KMS-11 (cell line): Measurements from ENCODE around the gene KLRF1.

Experiments
- H2AFZ ChIP-seq: fragments of 200-600 bp; sonication (generic); 2 replicates; pipeline ENCODE4 v1.6.1; 2016; ENCODE audit warnings: antibody characterized with exemption, mixed run types, low read depth
- H3K27ac ChIP-seq: fragments of 200-600 bp; sonication (generic); 2 replicates; pipeline ENCODE4 v1.6.1; 2016; ENCODE audit warnings: mild to moderate bottlenecking, mixed run types
- H3K27me3 ChIP-seq: fragments of 200-600 bp; sonication (generic); 2 replicates; pipeline ENCODE4 v1.6.1; 2017; ENCODE audit warnings: mild to moderate bottlenecking, low read depth, mixed run types, moderate library complexity; ENCODE audit not compliant: insufficient read depth
- H3K36me3 ChIP-seq: fragments of 200-600 bp; sonication (generic); 2 replicates; pipeline ENCODE4 v1.6.1; 2017; ENCODE audit warnings: mild to moderate bottlenecking, mixed run types; ENCODE audit not compliant: insufficient read depth
- H3K4me1 ChIP-seq: fragments of 200-600 bp; sonication (generic); 2 replicates; pipeline ENCODE4 v1.6.1; 2016; ENCODE audit warnings: mild to moderate bottlenecking, low read depth, mixed run types; ENCODE audit not compliant: poor library complexity, severe bottlenecking
- H3K4me2 ChIP-seq: fragments of 200-600 bp; sonication (generic); 2 replicates; pipeline ENCODE4 v1.7.0; 2016; ENCODE audit warnings: mild to moderate bottlenecking, mixed run types
- H3K4me3 ChIP-seq: fragments of 200-600 bp; sonication (generic); IDR thresholded peaks from 2 replicates; pipeline ENCODE4 v1.6.1; 2017; ENCODE audit warnings: low read depth, low read length, mixed read lengths; ENCODE audit not compliant: insufficient read depth
- H3K79me2 ChIP-seq: fragments of 200-600 bp; sonication (generic); 2 replicates; pipeline ENCODE4 v1.6.1; 2016; ENCODE audit warnings: low read depth, mixed run types; ENCODE audit not compliant: insufficient read depth
- H3K9ac ChIP-seq: fragments of 200-600 bp; sonication (generic); 2 replicates; pipeline ENCODE4 v1.6.1; 2016; ENCODE audit warnings: mild to moderate bottlenecking, mixed run types
- H4K20me1 ChIP-seq: fragments of 200-600 bp; sonication (generic); 2 replicates; pipeline ENCODE4 v1.6.1; 2016; ENCODE audit warnings: mild to moderate bottlenecking, mixed run types; ENCODE audit not compliant: insufficient read depth
- CTCF ChIP-seq: fragments of 200-600 bp; sonication (generic); conservative IDR thresholded peaks from 2 replicates; pipeline ENCODE4 v1.6.1; 2017; ENCODE audit warnings: low read depth, mild to moderate bottlenecking, antibody characterized with exemption, low read length, moderate library complexity, mixed read lengths

The KLRF1 gene

GRCh38 chr12:9868311-9868801 lies 41.1 kb downstream of the KLRF1 start:
- Histone ChIP-seq H3K79me2 (no peaks in the 10 kb centered on the region), H3K9ac (peak overlapping the region; percentile 56), H3K27ac (peak overlapping the region; percentile 74), H3K4me1 (peaks cover 35% of the 10 kb centered on the region), H2AFZ (0 out of 2 replicates have a peak overlapping the region, but pooled peaks have one; percentile 84), H3K27me3 (no peaks in the 10 kb centered on the region), H3K4me2 (peak overlapping the region; percentile 75), H3K36me3 (no peaks in the 10 kb centered on the region), H3K4me3 (no peak overlapping the region), H4K20me1 (no peaks in the 10 kb centered on the region)
- TF ChIP-seq CTCF, result no peak

- Histone ChIP-seq H4K20me1 (no peaks in the 10 kb centered on the region), H3K4me2 (peak overlapping the region; percentile 75), H3K27ac (peak overlapping the region; percentile 74), H3K4me1 (peaks cover 35% of the 10 kb centered on the region), H2AFZ (peak overlapping the region; percentile 84), H3K9ac (peak overlapping the region; percentile 56), H3K79me2 (no peaks in the 10 kb centered on the region), H3K4me3 (no peak overlapping the region), H3K36me3 (no peaks in the 10 kb centered on the region), H3K27me3 (no peaks in the 10 kb centered on the region)
- no peak for TF ChIP-seq CTCF
Observed at GRCh38 chr12:9868951-9869306, 41.6 kb downstream of the KLRF1 start.

- no peaks in the 10 kb centered on the region for H3K27me3 ChIP-seq
- H3K36me3 ChIP-seq, result no peaks in the 10 kb centered on the region
- H2AFZ ChIP-seq, result peak within 1 kb of the TSS; percentile 84
- TF ChIP-seq CTCF, result no peak
- peaks cover 35% of the 10 kb centered on the region for H3K4me1 ChIP-seq
- peak within 1 kb of the TSS; percentile 74 for H3K27ac ChIP-seq
- H3K4me3 ChIP-seq, result no peak within 1 kb of the TSS
- no peaks in the 10 kb centered on the region for H4K20me1 ChIP-seq
- H3K79me2 ChIP-seq, result no peaks in the 10 kb centered on the region
- peak within 1 kb of the TSS; percentile 56 for H3K9ac ChIP-seq
- H3K4me2 ChIP-seq, result peak within 1 kb of the TSS; percentile 75
Observed at GRCh38 chr12:9869307-9870161, 42.3 kb downstream of the KLRF1 start, which contains the start of gene CLEC2B. CLEC2B (minus strand) TSS chr12:9869354.

GRCh38 chr12:9870286-9870866 lies 43.1 kb downstream of the KLRF1 start:
- H3K4me2 ChIP-seq, result peak overlapping the region; percentile 75

More at GRCh38 chr12:9870286-9870866, 43.1 kb downstream of the KLRF1 start:
- Histone ChIP-seq H3K4me3 (no peak overlapping the region), H3K4me1 (peaks cover 27% of the 10 kb centered on the region), H3K27me3 (no peaks in the 10 kb centered on the region), H2AFZ (peak overlapping the region; percentile 84), H3K27ac (peak overlapping the region; percentile 74), H3K9ac (peak overlapping the region; percentile 56; the same call in 1 of the 2 replicates), H4K20me1 (no peaks in the 10 kb centered on the region), H3K36me3 (no peaks in the 10 kb centered on the region), H3K79me2 (no peaks in the 10 kb centered on the region)
- TF ChIP-seq CTCF, result no peak
